HEK293 (cell line): ENCODE results near the gene CCDC13.

Experiments
- CTCF ChIA-PET: fragments of 350-600 bp; formaldehyde crosslinking; extraction: SDS; loops from one replicate; lab custom pipeline; 2021; ENCODE audit warnings: antibody characterized with exemption; lab: Yijun Ruan, JAX
- POLR2A ChIA-PET: fragments of 300-600 bp; formaldehyde crosslinking; extraction: SDS; loops from one replicate; lab custom pipeline; 2020; ENCODE audit warnings: antibody characterized with exemption, inconsistent platforms; lab: Yijun Ruan, JAX
- H3K27ac ChIP-seq: fragments of 200-500 bp; sonication (Bioruptor generic); 2 replicates; pipeline ENCODE4 v1.5.1; 2014; ENCODE audit warnings: low read depth, low read length, control low read depth, inconsistent platforms; ENCODE audit errors: extremely low read depth
- H3K36me3 ChIP-seq, 2 experiments: fragments of 200-500 bp in 1 of 2; sonication (Bioruptor generic) in 1 of 2; 1 replicate in 1 of 2; 2 replicates in 1 of 2; pipeline ENCODE4 v1.5.1; 2014 to 2017; ENCODE audit warnings: inconsistent platforms in 2 of 2, low read length in 2 of 2; ENCODE audit not compliant: control insufficient read depth in 2 of 2, insufficient read depth in 1 of 2
- H3K4me1 ChIP-seq: fragments of 200-500 bp; sonication (Bioruptor generic); 2 replicates; pipeline ENCODE4 v1.5.1; 2014; ENCODE audit warnings: mild to moderate bottlenecking, low read length, inconsistent platforms; ENCODE audit not compliant: control insufficient read depth, insufficient read depth
- H3K4me3 ChIP-seq: 2 replicates; pipeline ENCODE4 v1.5.1; 2011; ENCODE audit warnings: low read depth, mild to moderate bottlenecking, control low read depth, low read length, moderate library complexity
- H3K9me3 ChIP-seq: fragments of 200-500 bp; sonication (Bioruptor generic); 2 replicates; pipeline ENCODE4 v1.5.1; 2014; ENCODE audit warnings: low read depth, low read length, inconsistent platforms; ENCODE audit not compliant: control insufficient read depth, insufficient read depth
- GFI1B ChIP-seq: fragments of 450-650 bp; formaldehyde crosslinking; IDR thresholded peaks from 2 replicates; pipeline ENCODE4 v1.5.1; 2016; ENCODE audit warnings: missing biosample characterization, missing genetic modification characterization
- KLF8 ChIP-seq: fragments of 450-650 bp; formaldehyde crosslinking; IDR thresholded peaks from 2 replicates; pipeline ENCODE4 v1.5.1; 2016; ENCODE audit warnings: missing biosample characterization, missing genetic modification characterization
- MYNN ChIP-seq: fragments of 450-650 bp; formaldehyde crosslinking; IDR thresholded peaks from 2 replicates; pipeline ENCODE4 v1.5.1; 2016; ENCODE audit warnings: missing biosample characterization, missing genetic modification characterization, borderline replicate concordance
- MZF1 ChIP-seq: fragments of 450-650 bp; formaldehyde crosslinking; IDR thresholded peaks from 2 replicates; pipeline ENCODE4 v1.5.1; 2017; ENCODE audit warnings: missing biosample characterization, missing genetic modification characterization, borderline replicate concordance
- ZBTB11 ChIP-seq: fragments of 450-650 bp; formaldehyde crosslinking; conservative IDR thresholded peaks from 2 replicates; pipeline ENCODE4 v1.5.1; 2016; ENCODE audit warnings: low read depth, missing biosample characterization, missing genetic modification characterization
- ZBTB44 ChIP-seq: fragments of 450-650 bp; IDR thresholded peaks from 2 replicates; pipeline ENCODE4 v1.5.1; 2018; ENCODE audit warnings: missing biosample characterization, mild to moderate bottlenecking, missing genetic modification characterization
- ZNF133 ChIP-seq: fragments of 450-650 bp; formaldehyde crosslinking; IDR thresholded peaks from 2 replicates; pipeline ENCODE4 v1.5.1; 2016; ENCODE audit warnings: missing biosample characterization, missing genetic modification characterization
- ZNF274 ChIP-seq, 2 experiments: fragments of 200-500 bp in 1 of 2; fragments of 450-650 bp in 1 of 2; sonication (Bioruptor generic) in 1 of 2; formaldehyde crosslinking in 1 of 2; IDR thresholded peaks; 2 replicates each; pipeline versions ENCODE4 v1.5.1 to v1.6.1; 2014 to 2016; ENCODE audit warnings: borderline replicate concordance in 1 of 2, inconsistent platforms in 1 of 2, low read length in 1 of 2, missing biosample characterization in 1 of 2, missing genetic modification characterization in 1 of 2
- ZNF341 ChIP-seq: fragments of 450-650 bp; formaldehyde crosslinking; IDR thresholded peaks from 2 replicates; pipeline ENCODE4; 2016; ENCODE audit warnings: low read depth, missing biosample characterization, missing genetic modification characterization
- ZNF423 ChIP-seq: fragments of 450-650 bp; formaldehyde crosslinking; IDR thresholded peaks from 2 replicates; pipeline ENCODE4 v1.5.1; 2016; ENCODE audit warnings: missing biosample characterization, missing genetic modification characterization
- ZNF600 ChIP-seq: fragments of 450-650 bp; formaldehyde crosslinking; IDR thresholded peaks from 2 replicates; pipeline ENCODE4 v1.5.1; 2016; ENCODE audit warnings: missing biosample characterization, missing genetic modification characterization
- ZNF777 ChIP-seq: fragments of 450-650 bp; formaldehyde crosslinking; IDR thresholded peaks from 2 replicates; pipeline ENCODE4 v1.5.1; 2017; ENCODE audit warnings: missing biosample characterization, missing genetic modification characterization, borderline replicate concordance
- ZNF792 ChIP-seq: fragments of 450-650 bp; formaldehyde crosslinking; IDR thresholded peaks from 2 replicates; pipeline ENCODE4 v1.5.1; 2016; ENCODE audit warnings: missing biosample characterization, missing genetic modification characterization
- ZNF830 ChIP-seq: fragments of 450-650 bp; IDR thresholded peaks from 2 replicates; pipeline ENCODE4 v1.5.0; 2018; ENCODE audit warnings: missing biosample characterization, missing genetic modification characterization, low read depth, mild to moderate bottlenecking, moderate library complexity
- ZNF843 ChIP-seq: fragments of 450-650 bp; formaldehyde crosslinking; IDR thresholded peaks from 2 replicates; pipeline ENCODE4 v1.5.1; 2016; ENCODE audit warnings: missing biosample characterization, missing genetic modification characterization
- TF ChIP-seq, protein P1 (sequence below): fragments of 450-650 bp; formaldehyde crosslinking; IDR thresholded peaks from 2 replicates; pipeline ENCODE4 v1.5.1; 2017; ENCODE audit warnings: missing biosample characterization, missing genetic modification characterization
- TF ChIP-seq, protein P2 (sequence below): fragments of 450-650 bp; formaldehyde crosslinking; IDR thresholded peaks from 2 replicates; pipeline ENCODE4 v1.5.1; 2016; ENCODE audit warnings: missing biosample characterization, missing genetic modification characterization
- TF ChIP-seq, protein P3 (sequence below): fragments of 450-650 bp; formaldehyde crosslinking; IDR thresholded peaks from 2 replicates; pipeline ENCODE4 v1.5.1; 2016; ENCODE audit warnings: missing biosample characterization, missing genetic modification characterization
- TF ChIP-seq, protein P4 (sequence below): fragments of 450-650 bp; formaldehyde crosslinking; IDR thresholded peaks from 2 replicates; pipeline ENCODE4 v1.5.1; 2016; ENCODE audit warnings: missing biosample characterization, missing genetic modification characterization
- TF ChIP-seq, protein P5 (sequence below): fragments of 450-650 bp; formaldehyde crosslinking; IDR thresholded peaks from 2 replicates; pipeline ENCODE4; 2016; ENCODE audit warnings: missing biosample characterization, missing genetic modification characterization
- TF ChIP-seq, protein P6 (sequence below): fragments of 450-650 bp; formaldehyde crosslinking; IDR thresholded peaks from 2 replicates; pipeline ENCODE4 v1.5.1; 2016; ENCODE audit warnings: missing biosample characterization, missing genetic modification characterization

The CCDC13 gene

GRCh38 chr3:42814914-42815507, 42.0 kb upstream of the CCDC13 start (continued):
- no peak for TF ChIP-seq ZBTB11
- TF ChIP-seq, protein P1, sequence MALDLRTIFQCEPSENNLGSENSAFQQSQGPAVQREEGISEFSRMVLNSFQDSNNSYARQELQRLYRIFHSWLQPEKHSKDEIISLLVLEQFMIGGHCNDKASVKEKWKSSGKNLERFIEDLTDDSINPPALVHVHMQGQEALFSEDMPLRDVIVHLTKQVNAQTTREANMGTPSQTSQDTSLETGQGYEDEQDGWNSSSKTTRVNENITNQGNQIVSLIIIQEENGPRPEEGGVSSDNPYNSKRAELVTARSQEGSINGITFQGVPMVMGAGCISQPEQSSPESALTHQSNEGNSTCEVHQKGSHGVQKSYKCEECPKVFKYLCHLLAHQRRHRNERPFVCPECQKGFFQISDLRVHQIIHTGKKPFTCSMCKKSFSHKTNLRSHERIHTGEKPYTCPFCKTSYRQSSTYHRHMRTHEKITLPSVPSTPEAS (tag by site-specific recombination): no peak
- no peak for TF ChIP-seq ZNF777 (tag by site-specific recombination)
- TF ChIP-seq ZNF830 (tag by site-specific recombination): no peak
- TF ChIP-seq ZNF792 (tag by site-specific recombination): no peak
- no peak for TF ChIP-seq ZNF274 (IDR thresholded peaks at IDR 0.05; ENCODE audit: low read length)
- no peak for TF ChIP-seq ZNF274 (tag by site-specific recombination; IDR thresholded peaks at IDR 0.05; ENCODE audit: borderline replicate concordance)
- TF ChIP-seq GFI1B (tag by site-specific recombination): no peak
- TF ChIP-seq MYNN: no peak
- peak; percentile 80 for TF ChIP-seq ZNF843 (tag by site-specific recombination)
- peak; percentile 87 for TF ChIP-seq ZBTB44 (tag by site-specific recombination)
- peak; percentile 13; the same call in 1 of the 2 replicates for TF ChIP-seq ZNF600 (tag by site-specific recombination)

DNA sequence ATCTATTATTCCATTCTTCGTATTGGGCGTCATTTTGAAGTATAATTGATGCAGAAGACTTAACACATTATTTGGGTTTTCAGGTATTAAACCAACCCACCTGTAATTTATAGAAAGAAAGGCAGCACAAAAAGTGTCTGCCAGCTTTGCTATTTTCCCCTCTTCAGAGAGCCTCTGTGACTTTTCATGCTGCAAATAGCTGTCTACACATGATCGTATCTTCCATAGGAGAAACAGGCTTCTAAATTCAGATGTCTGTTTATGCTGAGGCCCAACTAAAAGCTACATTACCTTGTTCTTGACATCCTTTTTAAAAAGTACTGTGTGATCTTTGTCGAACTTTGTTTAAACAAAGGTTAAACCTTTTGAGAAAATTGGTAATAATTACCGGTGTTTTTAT, 41.2 kb upstream of the CCDC13 start:
- ChIA-PET CTCF (no interaction called here), POLR2A (no interaction called here)
- no peak for TF ChIP-seq ZNF423 (tag by site-specific recombination)
- TF ChIP-seq, protein P2, sequence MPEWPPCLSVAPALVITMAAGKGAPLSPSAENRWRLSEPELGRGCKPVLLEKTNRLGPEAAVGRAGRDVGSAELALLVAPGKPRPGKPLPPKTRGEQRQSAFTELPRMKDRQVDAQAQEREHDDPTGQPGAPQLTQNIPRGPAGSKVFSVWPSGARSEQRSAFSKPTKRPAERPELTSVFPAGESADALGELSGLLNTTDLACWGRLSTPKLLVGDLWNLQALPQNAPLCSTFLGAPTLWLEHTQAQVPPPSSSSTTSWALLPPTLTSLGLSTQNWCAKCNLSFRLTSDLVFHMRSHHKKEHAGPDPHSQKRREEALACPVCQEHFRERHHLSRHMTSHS (tag by site-specific recombination): no peak
- TF ChIP-seq, protein P3, sequence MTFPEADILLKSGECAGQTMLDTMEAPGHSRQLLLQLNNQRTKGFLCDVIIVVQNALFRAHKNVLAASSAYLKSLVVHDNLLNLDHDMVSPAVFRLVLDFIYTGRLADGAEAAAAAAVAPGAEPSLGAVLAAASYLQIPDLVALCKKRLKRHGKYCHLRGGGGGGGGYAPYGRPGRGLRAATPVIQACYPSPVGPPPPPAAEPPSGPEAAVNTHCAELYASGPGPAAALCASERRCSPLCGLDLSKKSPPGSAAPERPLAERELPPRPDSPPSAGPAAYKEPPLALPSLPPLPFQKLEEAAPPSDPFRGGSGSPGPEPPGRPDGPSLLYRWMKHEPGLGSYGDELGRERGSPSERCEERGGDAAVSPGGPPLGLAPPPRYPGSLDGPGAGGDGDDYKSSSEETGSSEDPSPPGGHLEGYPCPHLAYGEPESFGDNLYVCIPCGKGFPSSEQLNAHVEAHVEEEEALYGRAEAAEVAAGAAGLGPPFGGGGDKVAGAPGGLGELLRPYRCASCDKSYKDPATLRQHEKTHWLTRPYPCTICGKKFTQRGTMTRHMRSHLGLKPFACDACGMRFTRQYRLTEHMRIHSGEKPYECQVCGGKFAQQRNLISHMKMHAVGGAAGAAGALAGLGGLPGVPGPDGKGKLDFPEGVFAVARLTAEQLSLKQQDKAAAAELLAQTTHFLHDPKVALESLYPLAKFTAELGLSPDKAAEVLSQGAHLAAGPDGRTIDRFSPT (tag by site-specific recombination): no peak
- TF ChIP-seq, protein P4, sequence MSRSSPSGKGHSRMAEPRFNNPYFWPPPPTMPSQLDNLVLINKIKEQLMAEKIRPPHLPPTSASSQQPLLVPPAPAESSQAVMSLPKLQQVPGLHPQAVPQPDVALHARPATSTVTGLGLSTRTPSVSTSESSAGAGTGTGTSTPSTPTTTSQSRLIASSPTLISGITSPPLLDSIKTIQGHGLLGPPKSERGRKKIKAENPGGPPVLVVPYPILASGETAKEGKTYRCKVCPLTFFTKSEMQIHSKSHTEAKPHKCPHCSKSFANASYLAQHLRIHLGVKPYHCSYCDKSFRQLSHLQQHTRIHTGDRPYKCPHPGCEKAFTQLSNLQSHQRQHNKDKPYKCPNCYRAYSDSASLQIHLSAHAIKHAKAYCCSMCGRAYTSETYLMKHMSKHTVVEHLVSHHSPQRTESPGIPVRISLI (tag by site-specific recombination): no peak
- no peak for TF ChIP-seq ZNF341
- no peak for TF ChIP-seq KLF8 (tag by site-specific recombination)
- TF ChIP-seq, protein P5, sequence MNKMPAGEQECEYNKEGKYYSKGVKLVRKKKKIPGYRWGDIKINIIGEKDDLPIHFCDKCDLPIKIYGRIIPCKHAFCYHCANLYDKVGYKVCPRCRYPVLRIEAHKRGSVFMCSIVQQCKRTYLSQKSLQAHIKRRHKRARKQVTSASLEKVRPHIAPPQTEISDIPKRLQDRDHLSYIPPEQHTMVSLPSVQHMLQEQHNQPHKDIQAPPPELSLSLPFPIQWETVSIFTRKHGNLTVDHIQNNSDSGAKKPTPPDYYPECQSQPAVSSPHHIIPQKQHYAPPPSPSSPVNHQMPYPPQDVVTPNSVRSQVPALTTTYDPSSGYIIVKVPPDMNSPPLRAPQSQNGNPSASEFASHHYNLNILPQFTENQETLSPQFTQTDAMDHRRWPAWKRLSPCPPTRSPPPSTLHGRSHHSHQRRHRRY (tag by site-specific recombination): no peak
- no peak for TF ChIP-seq ZNF133 (tag by site-specific recombination)
- TF ChIP-seq, protein P6, sequence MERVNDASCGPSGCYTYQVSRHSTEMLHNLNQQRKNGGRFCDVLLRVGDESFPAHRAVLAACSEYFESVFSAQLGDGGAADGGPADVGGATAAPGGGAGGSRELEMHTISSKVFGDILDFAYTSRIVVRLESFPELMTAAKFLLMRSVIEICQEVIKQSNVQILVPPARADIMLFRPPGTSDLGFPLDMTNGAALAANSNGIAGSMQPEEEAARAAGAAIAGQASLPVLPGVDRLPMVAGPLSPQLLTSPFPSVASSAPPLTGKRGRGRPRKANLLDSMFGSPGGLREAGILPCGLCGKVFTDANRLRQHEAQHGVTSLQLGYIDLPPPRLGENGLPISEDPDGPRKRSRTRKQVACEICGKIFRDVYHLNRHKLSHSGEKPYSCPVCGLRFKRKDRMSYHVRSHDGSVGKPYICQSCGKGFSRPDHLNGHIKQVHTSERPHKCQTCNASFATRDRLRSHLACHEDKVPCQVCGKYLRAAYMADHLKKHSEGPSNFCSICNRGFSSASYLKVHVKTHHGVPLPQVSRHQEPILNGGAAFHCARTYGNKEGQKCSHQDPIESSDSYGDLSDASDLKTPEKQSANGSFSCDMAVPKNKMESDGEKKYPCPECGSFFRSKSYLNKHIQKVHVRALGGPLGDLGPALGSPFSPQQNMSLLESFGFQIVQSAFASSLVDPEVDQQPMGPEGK: no peak
- TF ChIP-seq MZF1: no peak
- TF ChIP-seq ZNF792 (tag by site-specific recombination): no peak
- H3K36me3 ChIP-seq: no peaks in the 10 kb centered on the region
- peaks cover 4% of the 10 kb centered on the region; the same call in 1 of the 2 replicates for H3K4me1 ChIP-seq
- H3K9me3 ChIP-seq: no peaks in the 10 kb centered on the region
- no peak overlapping the region for H3K4me3 ChIP-seq
- H3K27ac ChIP-seq: no peak overlapping the region
